ENCODE measurements around the gene BIVM.

BIVM gene

DNA sequence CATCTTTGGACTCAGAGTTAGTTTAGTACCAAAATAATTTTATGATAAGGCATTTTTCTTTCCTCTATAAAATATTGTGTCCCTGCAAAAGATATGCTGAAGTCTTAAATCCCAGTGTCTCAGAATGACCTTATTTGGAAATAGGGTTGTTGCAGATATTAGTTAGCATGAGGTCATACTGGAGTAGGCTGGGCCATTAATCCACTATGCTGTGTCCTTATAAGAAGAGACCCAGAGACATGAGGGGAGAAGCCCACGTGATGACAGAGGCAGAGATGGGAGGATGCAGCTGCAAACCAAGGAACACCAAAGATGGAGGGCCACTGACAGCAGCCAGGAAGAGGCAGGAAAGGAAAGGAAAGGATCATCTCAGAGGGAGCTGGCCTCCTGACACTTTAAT is 6.5 kb upstream of the BIVM start:
- no peak for DNase-seq

DNA sequence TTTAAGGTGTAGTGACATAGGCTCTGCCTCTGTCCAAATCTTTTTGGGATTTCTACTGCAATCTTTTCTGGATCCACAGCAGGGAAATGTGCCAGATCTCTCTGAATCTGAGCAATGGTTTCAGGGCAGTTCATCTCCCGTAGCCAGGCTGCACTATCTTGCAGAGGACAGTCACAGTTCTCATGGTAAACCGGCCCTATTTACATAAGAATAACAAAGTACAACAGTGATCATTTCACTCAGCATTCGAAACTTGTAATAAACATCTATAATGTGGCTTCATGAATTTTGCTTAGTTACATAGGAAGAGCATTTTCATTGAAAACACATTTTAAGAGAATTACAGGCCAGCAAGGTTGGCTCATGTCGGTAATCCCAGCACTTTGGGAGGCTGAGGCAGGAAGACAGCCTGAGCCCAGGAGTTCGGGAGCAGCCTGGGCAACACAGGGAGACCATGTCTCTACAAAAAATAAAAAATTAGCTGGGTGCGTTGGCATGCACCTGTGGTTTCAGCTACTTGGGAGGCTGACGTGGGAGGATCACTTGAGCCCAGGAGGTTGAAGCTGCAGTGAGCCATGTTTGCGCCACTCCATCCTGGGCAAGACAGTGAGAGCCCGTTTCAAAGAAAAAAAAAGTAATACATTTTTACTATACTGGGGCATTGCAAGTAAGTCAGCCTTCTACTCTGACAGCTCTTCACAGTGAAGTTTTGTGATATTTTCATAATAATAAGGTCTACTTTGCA is 5.1 kb upstream of the BIVM start:
- no peak for DNase-seq

DNA sequence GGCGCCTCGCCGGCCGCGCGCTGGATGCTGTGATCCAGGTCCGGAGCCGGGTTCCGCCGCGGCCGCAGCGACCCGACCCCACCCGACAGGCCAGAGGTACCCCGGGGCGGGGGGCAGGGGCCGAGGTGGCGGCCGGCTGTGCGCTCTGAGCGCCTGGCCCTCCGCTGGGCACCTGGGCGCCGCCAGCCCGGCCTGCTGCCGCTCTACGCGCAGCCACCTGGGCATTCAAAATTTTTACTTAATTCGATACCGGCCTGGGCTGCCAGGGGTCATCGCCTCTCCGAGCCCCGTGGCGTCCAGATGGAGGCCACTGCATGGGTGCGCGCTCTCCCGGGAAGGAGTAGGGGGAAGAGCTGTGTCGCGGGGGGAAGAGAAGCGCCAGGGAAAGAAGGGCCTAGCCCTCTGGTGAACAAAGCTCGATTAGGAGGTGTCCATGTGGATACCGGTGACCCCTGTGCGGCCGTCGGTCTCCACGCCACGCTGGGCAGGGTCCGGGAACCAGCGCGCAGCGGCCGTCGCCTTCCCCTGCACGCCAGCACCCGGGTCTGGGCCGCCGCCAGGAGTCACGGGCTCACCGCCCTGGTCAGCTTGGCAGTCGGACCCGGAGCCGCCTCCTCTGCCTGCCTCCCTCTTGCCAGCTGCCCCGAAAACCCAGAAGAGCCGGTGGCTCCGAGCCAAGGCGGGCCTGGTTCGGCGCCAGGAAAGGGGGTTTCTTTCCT is 666 bp downstream of the BIVM start:
- DNase-seq, result no peak

DNA sequence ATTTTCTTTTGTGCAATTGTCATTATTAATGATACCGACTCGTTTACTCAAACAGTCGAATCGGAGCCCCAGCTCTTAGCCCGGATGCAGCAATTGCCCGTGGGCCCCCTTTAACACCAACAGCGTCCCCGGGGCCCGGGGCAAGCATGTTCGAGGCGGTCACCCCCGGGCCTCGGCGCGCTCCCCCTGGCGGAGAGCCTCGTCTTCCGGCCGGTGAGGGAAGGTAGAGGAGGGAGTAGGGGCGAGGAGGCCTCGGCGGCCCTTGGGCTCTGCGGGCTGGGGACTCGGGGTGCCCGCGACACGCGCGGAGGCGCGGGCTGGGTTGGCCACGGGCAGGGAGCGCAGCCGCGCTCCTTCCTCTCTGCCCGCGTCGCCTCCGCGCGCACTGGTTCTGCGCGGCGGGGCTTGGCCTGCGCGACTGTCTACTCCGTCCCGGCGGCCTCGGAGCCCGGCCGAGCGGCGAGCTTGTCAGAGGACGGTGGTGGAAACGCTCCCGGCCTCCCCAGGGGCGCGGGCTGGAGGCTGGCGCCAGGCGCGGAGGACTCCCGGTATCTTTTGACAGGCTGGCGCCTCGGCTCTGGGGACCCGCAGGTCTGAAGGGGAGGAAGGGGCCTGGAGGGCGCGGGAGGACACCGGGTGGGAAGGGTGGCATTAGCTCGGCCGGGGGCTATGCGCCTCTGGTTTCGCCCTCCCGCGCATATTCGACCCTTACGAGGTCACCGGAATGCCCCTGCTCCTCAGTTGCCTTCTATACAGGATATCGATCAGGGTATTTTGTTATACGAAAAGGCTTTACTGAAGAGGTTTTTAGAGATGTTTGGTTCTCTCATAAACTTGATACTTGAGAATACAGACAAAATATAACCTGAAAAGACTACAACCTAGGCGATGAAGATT is 1.5 kb downstream of the BIVM start:
- peak; percentile 89 for DNase-seq

DNA sequence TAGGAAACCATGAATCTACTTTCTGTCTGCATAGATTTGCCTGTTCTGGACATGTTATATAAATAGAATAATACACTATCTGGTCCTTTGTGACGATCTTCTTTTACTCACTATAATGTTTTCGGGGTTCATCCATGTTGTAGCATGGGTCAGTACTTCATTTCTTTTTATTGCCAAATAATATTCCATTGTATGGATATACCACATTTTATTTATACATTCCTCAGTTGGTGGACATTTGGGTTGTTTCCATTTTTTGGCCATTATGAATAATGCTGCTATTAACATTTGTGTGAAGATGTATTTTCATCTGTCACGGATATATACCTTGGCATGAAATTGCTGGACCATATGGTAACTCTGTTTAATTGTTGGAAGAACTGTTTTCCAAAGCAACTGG is 6.8 kb downstream of the BIVM start:
- DNase-seq, result no peak

DNA sequence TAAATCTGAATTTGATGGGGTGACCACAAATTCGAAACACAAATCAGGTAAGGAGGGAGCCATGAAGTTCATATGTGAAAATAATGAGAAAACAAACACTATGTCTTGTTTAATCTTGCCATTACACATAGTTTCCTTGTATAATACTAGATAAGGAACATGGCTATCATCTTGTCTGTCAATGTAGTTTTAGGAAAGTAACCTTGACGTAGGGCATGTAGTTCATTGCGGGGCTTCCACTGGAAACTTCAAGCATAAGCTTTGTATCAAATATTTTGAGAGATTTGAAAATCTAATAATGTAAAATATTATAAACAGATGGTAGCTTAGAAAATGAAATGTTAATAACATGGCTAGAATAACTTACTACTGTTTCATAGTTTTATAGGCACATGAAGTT is 8.8 kb downstream of the BIVM start:
- DNase-seq, result no peak

DNA sequence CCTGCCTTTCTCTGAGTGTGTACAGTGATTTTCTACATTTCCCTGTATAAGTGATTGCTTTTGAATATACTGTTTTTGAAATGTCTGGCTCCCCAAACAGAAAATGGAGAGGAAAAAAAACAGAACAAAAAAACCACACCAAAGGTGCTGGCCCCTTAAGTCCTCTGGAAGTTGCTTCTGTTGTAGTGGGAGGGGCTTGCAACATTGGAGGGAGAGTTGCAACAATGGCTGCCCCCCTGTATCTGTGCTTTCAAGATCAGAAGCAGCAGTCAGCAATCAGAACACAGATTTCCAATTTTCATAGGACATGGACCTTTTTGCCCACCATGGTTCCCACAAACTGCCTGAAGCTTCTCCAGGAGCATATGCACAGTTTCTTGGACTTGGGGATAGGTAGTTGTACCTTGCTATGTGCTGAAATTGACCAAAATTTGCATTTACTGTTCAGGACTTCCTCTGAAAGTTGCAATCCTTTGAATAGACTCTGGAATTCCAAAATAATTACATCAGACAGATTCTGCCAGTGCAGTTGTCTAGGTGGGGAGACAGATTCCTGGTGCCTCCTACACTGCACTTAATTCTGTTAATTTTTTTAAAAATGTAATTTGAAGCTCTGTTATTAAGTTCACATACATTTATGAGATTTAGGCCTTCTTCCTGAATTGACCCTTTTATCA is 13.8 kb downstream of the BIVM start:
- DNase-seq, result no peak

DNA sequence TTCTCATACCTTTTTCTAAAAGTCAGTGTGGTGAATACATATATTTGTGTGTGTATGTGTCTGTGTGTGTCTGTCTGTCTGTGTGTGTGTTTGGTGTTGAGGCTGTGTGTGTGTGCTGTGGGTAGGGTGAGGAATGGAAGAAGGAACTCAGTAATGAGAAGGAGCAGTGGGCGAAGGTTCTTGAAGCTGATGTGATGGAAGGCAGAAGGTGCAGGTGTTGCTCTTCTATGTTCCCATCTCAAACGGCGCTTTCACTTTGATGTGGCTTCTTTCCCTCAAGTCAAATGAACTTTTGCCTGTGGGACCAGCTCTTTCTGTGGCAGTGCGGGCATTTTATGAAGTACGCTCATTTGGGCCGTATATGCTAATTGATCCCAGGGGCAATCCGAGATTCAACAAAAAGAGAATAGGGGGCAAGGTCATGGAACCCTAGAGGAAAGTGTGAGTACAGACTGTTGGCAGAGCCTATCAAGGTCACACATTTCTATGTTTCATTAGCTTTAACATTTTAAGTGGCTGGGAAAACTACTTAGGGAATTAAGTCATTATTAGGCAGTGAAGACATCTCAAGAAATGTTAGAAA is 15.2 kb downstream of the BIVM start:
- no peak for DNase-seq

DNA sequence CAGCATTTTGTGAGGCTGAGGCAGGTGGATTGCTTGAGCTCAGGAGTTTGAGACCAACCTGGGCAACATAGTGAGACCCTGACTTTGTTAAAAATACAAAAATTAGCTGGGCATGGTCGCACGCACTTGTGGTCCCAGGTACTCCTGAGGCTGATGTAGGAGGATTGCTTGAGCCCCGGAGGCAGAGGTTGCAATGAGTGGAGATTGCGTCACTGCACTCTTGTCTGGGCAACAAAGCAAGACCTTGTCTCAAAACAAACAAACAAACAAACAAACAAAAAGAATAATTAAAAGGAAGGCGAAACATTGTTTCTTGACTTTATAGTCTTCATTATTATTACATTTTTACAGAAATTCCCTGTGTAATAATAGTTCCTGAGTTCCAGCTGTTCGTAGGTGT is 15.9 kb downstream of the BIVM start:
- DNase-seq, result no peak

DNA sequence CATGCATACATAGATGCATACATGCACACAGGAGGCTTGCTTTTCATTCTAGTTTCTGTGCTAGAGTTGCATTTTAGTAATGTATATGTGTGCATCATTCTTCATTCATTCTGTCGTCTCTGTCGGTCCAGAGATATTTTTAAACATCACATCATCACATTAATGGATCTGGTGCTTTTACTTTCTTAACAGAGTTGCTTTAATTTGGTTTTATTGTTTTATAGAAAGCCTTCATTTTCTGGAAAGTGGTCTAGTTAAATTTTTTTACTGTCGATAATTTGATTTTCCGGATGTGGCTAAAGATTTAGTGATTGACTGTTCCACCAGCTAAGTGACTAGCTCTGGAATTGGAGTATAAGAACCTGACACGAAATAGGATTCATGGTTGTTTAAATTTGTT is 16.9 kb downstream of the BIVM start:
- DNase-seq, result no peak

DNA sequence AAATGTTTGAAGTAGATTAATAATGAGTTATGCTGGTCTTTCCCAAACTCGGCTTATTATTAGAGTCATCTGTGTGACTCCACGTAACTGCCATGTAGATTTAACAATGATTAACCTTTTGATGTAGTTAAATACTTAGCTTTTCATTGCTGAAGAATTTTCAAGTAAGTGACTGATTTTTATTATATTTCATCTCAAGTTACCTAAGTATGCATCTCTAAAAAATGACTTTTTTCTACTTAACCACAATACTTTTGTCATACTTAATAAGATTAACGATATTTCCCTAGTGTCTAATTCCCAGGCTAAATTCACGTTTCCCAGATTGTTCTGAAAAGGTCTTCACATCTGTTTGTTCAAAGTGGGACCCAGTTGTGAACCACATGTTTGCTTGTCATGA is 17.8 kb downstream of the BIVM start:
- no peak for DNase-seq

DNA sequence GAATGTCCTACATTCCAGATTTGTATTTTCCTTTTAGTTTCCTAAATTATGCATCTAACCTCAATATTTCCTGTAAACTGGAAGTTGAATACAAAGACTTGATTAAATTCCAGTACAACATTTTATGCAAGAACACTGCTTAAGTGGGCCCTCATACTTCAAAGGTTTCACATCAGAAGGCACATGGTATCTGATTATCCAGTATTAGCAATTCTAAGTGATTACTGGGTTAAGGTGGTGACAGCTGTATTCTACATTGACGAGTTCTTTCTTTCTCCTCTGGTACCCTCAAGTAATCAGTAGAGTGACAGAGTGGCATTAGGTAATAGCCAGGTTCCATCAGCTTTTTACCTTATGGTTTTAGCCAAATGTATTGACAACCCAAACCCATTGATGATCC is 18.3 kb downstream of the BIVM start:
- DNase-seq, result no peak

DNA sequence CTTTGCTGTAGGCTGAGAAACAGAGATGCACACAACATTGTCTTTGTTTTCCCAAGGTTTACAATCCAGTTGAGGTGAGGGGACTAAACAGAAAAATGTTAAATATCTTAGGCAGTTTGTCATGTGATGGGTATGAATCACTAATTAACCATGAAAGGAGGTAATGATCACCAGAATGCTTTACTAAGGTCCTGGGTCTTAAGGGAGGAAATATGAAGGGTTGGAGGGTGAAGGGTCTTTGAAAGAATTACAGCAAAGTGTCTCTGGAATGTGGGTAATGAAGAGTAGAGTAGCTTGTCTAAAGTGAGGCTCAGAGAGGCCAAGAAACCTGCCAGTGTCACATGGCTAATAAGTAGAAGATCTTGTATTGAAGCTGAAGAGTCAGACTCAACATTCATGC is 19.0 kb downstream of the BIVM start:
- DNase-seq, result no peak

DNA sequence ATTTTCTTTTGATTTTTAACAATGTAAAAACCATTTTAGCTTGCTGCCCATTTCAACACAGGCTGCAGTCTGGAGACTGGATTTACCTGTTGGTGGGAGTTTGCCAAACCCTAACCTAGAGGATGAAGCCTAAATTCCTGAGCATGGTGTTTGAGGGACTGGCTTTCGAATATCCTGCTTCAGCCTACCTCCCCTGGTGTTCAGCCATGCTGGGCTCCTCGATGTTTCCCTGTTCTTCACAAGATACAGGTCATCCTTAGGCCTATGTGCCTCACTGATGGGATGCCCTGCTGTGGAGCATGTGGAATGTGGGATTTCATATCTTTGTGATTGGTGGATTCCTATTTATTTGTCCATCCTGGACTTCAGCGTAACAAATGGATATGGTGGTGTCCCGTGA is 26.5 kb downstream of the BIVM start:
- no peak for DNase-seq

DNA sequence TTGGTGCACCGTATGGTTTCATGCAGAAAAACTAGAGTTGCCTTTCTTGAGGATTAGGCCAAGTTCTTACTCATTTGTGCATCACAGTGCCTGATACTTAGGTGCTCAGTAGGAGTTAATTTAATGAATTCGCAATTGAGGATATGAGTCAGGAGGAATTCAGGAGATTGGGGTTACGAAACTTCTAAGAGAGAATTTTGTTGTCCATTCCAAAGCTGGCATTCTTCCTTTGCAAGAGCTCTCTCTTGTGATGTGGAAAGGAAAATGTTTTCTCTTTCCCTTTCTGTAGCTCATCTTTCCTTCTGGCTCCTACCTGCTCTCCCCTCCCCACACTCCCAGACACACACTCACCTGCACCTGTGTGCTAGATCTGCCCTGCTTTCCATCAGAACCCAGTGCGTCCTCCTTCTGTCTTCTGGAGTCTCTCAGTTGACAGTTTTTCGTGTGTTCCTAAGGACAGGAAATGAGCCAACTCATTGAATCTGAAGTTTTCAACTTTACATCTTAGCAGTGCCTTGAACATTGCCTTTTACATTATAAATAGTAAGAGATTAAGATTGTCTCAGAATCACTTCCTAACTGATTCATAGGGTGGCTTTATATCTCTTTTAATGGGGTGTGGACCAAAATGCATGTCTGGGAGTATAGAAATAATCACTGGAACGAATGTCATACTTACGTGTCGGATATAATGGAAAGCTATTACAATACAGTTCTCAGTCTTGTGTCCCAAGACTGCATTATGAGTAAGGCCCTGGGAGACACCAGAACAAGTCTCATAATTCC is 27.2 kb downstream of the BIVM start:
- DNase-seq, result no peak

DNA sequence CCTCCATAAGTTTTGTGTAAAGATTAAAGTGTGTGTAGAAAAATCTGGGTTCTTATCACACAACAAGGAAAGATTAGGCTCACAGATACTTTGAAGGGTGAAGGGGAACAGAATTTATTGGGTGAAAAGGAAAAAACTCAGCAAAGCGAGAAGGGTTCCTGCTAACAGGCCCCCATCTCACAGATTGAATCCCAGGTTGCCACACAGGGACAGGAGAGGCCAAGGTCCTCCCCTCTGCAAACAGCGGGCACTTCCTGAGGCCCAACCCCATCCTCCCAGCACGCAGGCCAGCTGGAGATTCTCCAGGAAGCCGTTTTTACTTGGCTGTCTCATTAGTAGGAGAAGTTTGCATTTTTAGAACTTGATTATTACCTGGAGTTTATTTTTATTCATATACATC is 31.7 kb downstream of the BIVM start:
- no peak for DNase-seq

DNA sequence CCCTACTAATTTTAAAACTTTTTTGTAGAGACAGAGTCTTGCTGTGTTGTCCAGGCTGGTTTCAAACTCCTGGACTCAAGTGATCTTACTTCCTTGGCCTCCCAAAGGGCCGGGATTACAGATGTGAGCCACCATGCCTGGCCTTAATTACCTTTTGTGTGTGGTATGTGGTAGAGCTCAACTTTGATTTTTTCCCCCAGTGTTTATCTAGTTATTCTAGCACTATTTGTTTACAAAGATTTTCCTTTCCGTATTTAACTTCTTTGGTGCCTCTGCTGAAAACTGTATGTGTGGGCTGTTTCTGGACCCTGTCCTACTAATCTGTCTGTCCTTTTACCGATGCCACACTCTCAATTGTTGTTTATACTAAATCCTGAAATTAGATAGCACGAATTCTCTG is 37.6 kb downstream of the BIVM start:
- DNase-seq, result no peak

DNA sequence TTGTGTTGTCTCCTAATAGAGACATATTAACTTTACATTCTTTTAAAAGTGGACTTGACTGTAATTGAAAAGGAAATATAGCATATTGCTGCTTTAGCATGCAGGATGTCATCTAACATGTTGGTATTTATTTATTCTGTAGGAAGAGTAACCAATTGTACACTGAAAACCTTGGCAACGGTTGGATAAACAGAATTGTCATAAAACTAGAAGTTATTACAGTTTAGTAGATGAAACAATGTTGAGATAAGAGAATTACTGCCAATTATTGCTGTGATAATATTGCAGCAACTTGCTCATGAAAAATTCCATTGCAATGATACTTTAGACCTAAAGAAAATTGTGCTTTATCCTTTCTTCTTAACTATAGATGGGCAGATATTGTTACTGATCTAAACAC is 39.4 kb downstream of the BIVM start:
- no peak for DNase-seq

DNA sequence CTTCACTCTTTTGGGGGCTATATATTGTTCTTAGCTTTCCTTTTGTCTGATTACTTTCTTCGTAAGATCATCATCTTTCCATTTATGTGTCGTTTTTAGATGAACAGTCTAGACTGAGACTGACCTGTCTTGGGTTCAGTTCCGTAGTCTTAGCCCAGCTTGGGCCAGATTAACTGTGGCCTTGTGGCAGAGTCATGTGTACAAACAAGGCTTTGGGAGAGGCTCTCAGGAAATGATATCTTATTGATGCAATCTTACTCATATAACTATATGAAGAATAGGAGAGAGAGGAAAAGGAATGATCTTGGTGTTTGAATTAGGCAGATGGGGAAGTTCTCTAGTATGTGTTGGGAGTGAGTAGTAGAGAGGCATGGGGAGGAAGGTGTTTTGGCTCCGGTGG is 40.1 kb downstream of the BIVM start:
- DNase-seq, result no peak

DNA sequence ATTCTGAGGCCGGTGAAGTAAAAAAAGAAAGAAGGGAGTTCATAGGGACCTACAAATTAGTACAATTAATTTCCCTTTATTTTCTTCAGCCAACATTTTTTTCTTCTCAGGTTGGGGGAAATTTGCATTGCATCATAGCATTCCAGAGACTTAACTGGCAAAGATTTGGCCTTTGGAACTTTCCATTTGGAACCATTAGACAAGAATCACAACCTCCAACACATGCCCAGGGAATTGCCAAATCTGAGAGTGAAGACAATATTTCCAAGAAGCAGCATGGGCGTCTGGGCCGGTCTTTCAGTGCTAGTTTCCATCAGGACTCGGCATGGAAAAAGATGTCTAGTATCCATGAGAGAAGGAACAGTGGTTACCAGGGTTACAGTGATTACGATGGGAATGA is 40.5 kb downstream of the BIVM start:
- DNase-seq, result no peak

DNA sequence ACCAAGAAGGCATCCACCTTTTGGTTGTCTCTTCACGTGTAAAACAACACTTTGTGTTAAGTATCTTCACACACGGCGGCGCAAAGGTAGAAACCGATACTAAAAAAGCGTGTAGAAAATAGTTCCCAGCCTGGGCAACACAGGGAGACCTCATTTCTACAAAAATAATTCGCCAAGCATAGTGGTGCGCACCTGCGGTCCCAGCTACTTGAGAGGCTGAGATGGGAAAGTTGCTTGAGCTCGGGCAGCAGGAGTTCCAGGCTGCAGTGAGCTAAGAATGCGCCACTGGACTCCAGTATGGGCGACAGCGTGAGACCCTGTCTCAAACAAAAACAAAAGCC is 46.3 kb downstream of the BIVM start:
- DNase-seq, result no peak

DNA sequence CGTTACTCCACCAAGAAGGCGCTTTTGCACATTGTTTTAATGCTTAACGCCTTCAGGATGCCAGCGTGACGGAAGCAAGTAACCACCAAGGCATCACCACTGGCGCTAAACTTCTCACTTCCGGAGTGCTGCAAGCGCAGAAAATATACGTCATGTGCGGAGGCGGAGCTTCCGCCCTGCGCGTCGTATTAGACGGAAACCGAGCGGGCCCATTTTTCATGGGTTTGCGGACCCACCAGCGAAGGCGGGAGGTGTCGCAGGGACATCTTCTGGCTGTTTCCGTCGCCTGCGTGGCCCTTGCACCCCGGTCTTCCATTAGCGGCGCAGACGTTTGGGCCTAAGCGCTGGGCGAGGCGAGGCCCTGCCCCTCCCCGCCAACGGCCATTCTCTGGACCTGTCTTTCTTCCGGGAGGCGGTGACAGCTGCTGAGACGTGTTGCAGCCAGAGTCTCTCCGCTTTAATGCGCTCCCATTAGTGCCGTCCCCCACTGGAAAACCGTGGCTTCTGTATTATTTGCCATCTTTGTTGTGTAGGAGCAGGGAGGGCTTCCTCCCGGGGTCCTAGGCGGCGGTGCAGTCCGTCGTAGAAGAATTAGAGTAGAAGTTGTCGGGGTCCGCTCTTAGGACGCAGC is 46.8 kb downstream of the BIVM start, which contains the start of gene ERCC5:
Gene ERCC5, plus strand, starts transcription at position 403 of the 631 bp plus-strand sequence. CDS start 235 bp downstream, outside the sequence.
- DNase-seq, result peak; percentile 96
